ENCODE results near the gene PEAK1. TPM values are rescaled to one million over a fixed set of nuclear protein-coding genes. Genes with fewer than 3 reads are reported as not detected.

The PEAK1 gene
- total RNA-seq, 1 donor from 2014 or later: 34.2 TPM

DNA sequence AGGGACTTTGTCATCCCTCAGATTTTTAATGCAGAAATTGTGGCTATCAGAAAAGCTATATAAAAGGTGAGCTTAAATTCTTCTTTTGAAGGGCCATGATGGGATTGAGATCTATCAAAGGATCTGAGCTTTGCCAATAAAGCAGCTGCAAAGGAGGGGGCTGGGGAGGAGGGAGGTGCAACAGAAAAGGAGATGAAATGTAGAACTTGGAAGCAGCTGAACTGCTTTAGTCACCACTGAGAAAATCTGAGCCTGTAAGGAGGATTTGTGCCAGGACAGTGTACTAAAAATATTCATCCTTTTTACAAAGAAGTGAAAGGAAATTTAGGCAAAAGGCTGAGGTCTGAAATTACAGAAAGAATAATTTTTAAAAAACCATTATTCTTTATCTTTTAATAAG, 359.4 kb downstream of the PEAK1 start:
- Mint-ChIP-seq H3K9me3 (no peaks in the 10 kb centered on the region), H3K27ac (no peak overlapping the region), H3K4me3 (no peak overlapping the region), H3K36me3 (ENCODE audit: low read depth) (peaks cover 29% of the 10 kb centered on the region), H3K27me3 (no peaks in the 10 kb centered on the region), H3K4me1 (peaks cover 85% of the 10 kb centered on the region)
- TF ChIP-seq CTCF (IDR thresholded peaks at IDR 0.05): no peak
- POLR2A ChIA-PET: interaction anchor here (0.7 to 2.6 kb wide), 3 partner anchors 9 to 161 kb away, joined by 3 to 9 read pairs (median 5); partner anchors contain the start of gene TSPAN3
- DNase-seq: no peak
- intact Hi-C loops (cut with micrococcal nuclease): loop anchor here (10.0 kb wide), 1 partner anchor 746 kb away; the partner anchor contains the start of gene ETFA
- no peak for ATAC-seq (ENCODE audit: low read depth)
- CTCF ChIA-PET: interaction anchor here (1.1 kb wide), 1 partner anchor 482 kb away, joined by 4 read pairs; no protein-coding TSS in a partner anchor

- peaks cover 33% of the 10 kb centered on the region for H3K36me3 Mint-ChIP-seq (ENCODE audit: low read depth)
- peak overlapping the region; percentile 73 for H3K27ac Mint-ChIP-seq
- ATAC-seq (ENCODE audit: low read depth) (peak; percentile 50), DNase-seq (no peak)
- H3K4me3 Mint-ChIP-seq: peak overlapping the region; percentile 55
- intact Hi-C loops (cut with micrococcal nuclease): loop anchor here (10.0 kb wide), 1 partner anchor 745 kb away; the partner anchor contains the start of gene ETFA
- H3K27me3 Mint-ChIP-seq: no peaks in the 10 kb centered on the region
- ChIA-PET POLR2A (interaction anchor here (0.7 to 2.6 kb wide), 4 partner anchors 10 to 449 kb away, joined by 3 to 9 read pairs (median 4); partner anchors contain the start of gene TSPAN3), CTCF (interaction anchor here (0.7 to 1.5 kb wide), 3 partner anchors 25 to 552 kb away, joined by 3 to 4 read pairs (median 3); no protein-coding TSS in a partner anchor)
- TF ChIP-seq CTCF (IDR thresholded peaks at IDR 0.05): no peak
- H3K4me1 Mint-ChIP-seq: peaks cover 87% of the 10 kb centered on the region
- no peaks in the 10 kb centered on the region for H3K9me3 Mint-ChIP-seq
These were observed 360.0 kb downstream of the PEAK1 start for GRCh38 chr15:77059786-77060361.

DNA sequence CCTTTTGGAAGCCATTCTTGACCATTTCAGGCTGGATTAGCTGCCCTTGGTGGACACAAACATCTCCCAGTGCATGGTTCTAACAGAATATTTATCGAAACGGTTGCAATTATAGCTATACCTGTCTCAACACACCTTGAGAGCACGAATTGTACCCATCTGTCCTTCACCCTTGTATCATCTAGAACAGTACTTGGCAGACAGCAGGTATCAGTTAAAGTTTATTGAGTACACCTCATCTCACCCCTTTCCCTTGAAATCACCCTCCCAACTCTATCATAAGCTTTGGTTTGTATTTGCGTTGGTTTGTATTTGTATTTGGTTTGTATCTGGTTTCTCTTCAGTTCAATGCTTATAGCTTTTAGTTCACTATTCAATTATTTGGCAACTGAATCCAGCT, 361.4 kb downstream of the PEAK1 start:
- CTCF ChIA-PET: interaction anchor here (1.5 kb wide), 1 partner anchor 23 kb away, joined by 3 read pairs; no protein-coding TSS in a partner anchor
- Mint-ChIP-seq H3K27me3 (no peaks in the 10 kb centered on the region), H3K36me3 (ENCODE audit: low read depth) (peaks cover 45% of the 10 kb centered on the region), H3K9me3 (no peaks in the 10 kb centered on the region), H3K4me1 (peaks cover 85% of the 10 kb centered on the region), H3K4me3 (no peak overlapping the region), H3K27ac (no peak overlapping the region)
- intact Hi-C loops (cut with micrococcal nuclease): no loop called here
- no peak for DNase-seq
- TF ChIP-seq CTCF (IDR thresholded peaks at IDR 0.05): no peak
- ATAC-seq (ENCODE audit: low read depth): no peak
- POLR2A ChIA-PET: interaction anchor here (1.1 kb wide), 1 partner anchor 13 kb away, joined by 3 read pairs; no protein-coding TSS in a partner anchor

DNA sequence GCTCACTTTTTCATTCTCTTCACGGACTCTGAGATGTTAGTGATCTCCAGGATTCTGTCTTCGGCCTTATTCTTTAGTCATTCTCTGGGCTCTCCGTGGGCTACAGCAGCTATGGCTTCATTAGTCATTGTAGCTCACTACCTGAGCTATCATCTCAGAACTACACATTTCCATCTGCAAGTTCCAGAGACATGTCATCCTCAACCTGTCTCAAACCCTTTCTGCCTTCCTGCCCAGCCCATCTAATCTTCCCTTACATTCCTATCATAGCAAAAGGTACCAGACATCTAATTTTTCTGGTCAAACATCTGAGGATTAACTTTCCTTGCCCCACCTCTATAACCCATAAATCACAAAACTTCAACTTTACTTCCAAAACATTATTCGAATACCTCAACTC, 362.2 kb downstream of the PEAK1 start:
- Mint-ChIP-seq H3K9me3 (no peaks in the 10 kb centered on the region), H3K27me3 (no peaks in the 10 kb centered on the region), H3K4me3 (no peak overlapping the region), H3K27ac (no peak overlapping the region), H3K4me1 (peaks cover 80% of the 10 kb centered on the region), H3K36me3 (ENCODE audit: low read depth) (peaks cover 46% of the 10 kb centered on the region)
- POLR2A ChIA-PET: interaction anchor here (1.1 kb wide), 1 partner anchor 12 kb away, joined by 3 read pairs; no protein-coding TSS in a partner anchor
- intact Hi-C loops (cut with micrococcal nuclease): no loop called here
- TF ChIP-seq CTCF (IDR thresholded peaks at IDR 0.05): no peak
- CTCF ChIA-PET: no interaction called here
- ATAC-seq (ENCODE audit: low read depth): no peak
- DNase-seq: no peak

DNA sequence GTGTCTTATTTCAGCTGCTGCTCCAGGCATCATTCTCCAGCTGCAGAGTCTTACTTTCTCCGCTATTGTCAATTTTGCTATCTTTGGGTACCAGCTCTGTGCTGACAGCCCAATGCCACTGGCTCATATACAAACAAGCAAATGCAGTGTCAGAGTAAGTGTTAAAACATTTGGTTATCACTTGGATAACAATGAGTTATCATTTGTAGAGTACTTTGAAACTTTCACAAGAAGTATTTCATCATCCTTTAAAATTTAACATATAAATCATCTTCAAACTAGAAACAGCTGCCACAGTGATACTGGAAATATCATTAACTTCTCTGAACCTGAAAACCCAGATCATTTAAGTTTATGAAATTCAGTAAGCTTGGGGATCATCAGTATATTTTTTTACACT, 362.8 kb downstream of the PEAK1 start:
- Mint-ChIP-seq H3K36me3 (ENCODE audit: low read depth) (peaks cover 49% of the 10 kb centered on the region), H3K4me1 (peaks cover 74% of the 10 kb centered on the region), H3K4me3 (no peak overlapping the region), H3K27me3 (no peaks in the 10 kb centered on the region), H3K27ac (peak overlapping the region; percentile 35), H3K9me3 (no peaks in the 10 kb centered on the region)
- DNase-seq: no peak
- POLR2A ChIA-PET: interaction anchor here (1.2 kb wide), 1 partner anchor 14 kb away, joined by 3 read pairs; no protein-coding TSS in a partner anchor
- intact Hi-C loops (cut with micrococcal nuclease): no loop called here
- CTCF ChIA-PET: no interaction called here
- no peak for TF ChIP-seq CTCF (IDR thresholded peaks at IDR 0.05)
- ATAC-seq (ENCODE audit: low read depth): no peak
